WERI-Rb-1 (cell line): ENCODE results near the gene GIGYF2.

Source experiments
- DNase-seq: peaks from one replicate; pipeline ENCODE4 v3.0.0-alpha.2; 2020
- H3K27ac ChIP-seq: fragments of 250-450 bp; sonication (Bioruptor Pico); 2 replicates; pipeline ENCODE4 v1.5.1; 2020; ENCODE audit warnings: mild to moderate bottlenecking, moderate library complexity
- H3K27me3 ChIP-seq: fragments of 250-450 bp; sonication (Bioruptor Pico); 2 replicates; pipeline ENCODE4 v1.5.1; 2021; ENCODE audit warnings: mild to moderate bottlenecking, low read depth, moderate library complexity; ENCODE audit not compliant: insufficient read depth, severe bottlenecking
- H3K36me3 ChIP-seq: fragments of 250-450 bp; sonication (Bioruptor Pico); 2 replicates; pipeline ENCODE4 v1.5.1; 2020; ENCODE audit warnings: mild to moderate bottlenecking, moderate library complexity
- H3K4me3 ChIP-seq: 2 replicates; pipeline ENCODE4 v1.5.1; 2011; ENCODE audit warnings: low read depth, mild to moderate bottlenecking, control low read depth, low read length
- H3K9me3 ChIP-seq: fragments of 250-450 bp; sonication (Bioruptor Pico); 2 replicates; pipeline ENCODE4 v1.5.1; 2021; ENCODE audit warnings: mild to moderate bottlenecking, moderate library complexity; ENCODE audit not compliant: severe bottlenecking
- CTCF ChIP-seq: IDR thresholded peaks from 2 replicates; pipeline ENCODE4 v1.5.1; 2011; ENCODE audit warnings: low read depth, mild to moderate bottlenecking, control low read depth, inconsistent platforms, low read length

The GIGYF2 gene

DNA sequence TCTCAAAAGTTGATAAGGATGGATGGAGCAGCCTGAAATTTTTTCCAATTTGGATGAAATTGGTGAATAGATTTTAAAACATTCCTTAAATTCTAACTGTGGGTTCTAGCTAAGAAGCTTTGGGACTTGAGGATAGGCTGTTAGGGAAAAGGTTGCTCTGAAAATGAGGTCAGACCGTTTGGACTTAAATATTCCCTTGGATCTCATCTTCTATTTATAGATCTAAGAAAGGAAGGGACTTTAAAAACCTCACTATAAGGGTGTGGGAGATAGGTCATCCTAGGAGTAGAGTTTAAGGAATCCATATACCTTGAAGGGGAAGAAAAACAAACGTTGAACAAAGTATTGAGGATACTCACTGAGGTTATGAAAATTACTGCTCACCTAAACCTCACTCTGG, 155.5 kb downstream of the GIGYF2 start:
- no peaks in the 10 kb centered on the region for H3K9me3 ChIP-seq
- H3K36me3 ChIP-seq: peaks cover 70% of the 10 kb centered on the region
- H3K4me3 ChIP-seq: no peak overlapping the region
- no peaks in the 10 kb centered on the region for H3K27me3 ChIP-seq
- DNase-seq: no peak
- TF ChIP-seq CTCF: no peak
- H3K27ac ChIP-seq: no peak overlapping the region

- Histone ChIP-seq H3K27ac (no peak overlapping the region), H3K27me3 (no peaks in the 10 kb centered on the region), H3K36me3 (peaks cover 69% of the 10 kb centered on the region), H3K9me3 (no peaks in the 10 kb centered on the region), H3K4me3 (no peak overlapping the region)
- no peak for DNase-seq
- no peak for TF ChIP-seq CTCF
Measured at GRCh38 chr2:232854082-232854481, 157.0 kb downstream of the GIGYF2 start.

DNA sequence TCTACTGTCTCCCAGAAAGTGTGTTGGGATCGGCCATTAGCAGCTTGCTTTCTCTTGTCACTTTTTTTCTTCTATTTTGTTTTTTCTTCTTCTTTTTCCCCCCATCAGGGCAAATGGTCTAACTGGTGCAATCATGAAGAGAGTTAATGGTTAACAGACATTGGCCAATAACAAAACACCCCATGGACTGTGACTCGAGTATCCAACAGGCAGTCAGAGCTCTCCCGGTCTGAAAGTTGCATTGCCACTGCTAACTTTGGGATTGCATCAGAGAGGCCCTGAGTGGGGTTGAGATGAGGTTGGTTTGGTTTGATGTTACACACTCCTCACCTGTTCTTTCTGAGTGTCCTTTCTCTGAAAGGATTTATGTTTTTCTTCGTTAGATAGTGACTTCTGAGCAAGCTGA, 160.0 kb downstream of the GIGYF2 start:
- no peak for DNase-seq
- H3K27ac ChIP-seq: no peak overlapping the region
- H3K4me3 ChIP-seq: no peak overlapping the region
- peaks cover 45% of the 10 kb centered on the region for H3K36me3 ChIP-seq
- no peak for TF ChIP-seq CTCF
- no peaks in the 10 kb centered on the region for H3K27me3 ChIP-seq
- H3K9me3 ChIP-seq: no peaks in the 10 kb centered on the region

DNA sequence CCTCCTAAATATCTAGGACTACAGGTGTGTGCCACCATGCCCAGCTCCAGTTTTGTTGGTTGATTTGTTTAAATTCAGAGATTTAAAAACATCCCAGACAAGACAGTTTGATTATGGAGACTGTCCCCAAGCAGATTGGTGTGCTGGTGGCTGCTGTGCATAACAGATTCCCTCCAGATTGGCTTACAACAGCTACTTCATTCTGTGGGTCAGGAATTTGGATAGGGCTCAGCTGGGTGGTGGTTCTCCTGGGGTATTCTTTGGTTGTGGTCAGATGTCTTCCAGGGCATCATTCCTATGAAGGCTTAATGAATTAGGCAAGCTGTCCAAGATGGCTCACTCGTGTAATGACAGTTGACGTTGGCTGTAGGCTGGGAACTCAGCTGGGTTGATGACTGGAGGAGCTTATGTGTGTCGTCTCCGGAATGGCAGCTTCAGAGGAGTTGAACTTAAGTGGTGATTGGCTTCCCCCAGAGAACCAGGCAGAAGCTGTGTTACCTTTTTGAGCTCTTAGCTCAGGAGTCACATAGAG, 162.3 kb downstream of the GIGYF2 start:
- no peak for TF ChIP-seq CTCF
- no peak overlapping the region for H3K27ac ChIP-seq
- H3K36me3 ChIP-seq: peaks cover 32% of the 10 kb centered on the region
- no peaks in the 10 kb centered on the region for H3K27me3 ChIP-seq
- no peak for DNase-seq
- H3K4me3 ChIP-seq: no peak overlapping the region
- H3K9me3 ChIP-seq: no peaks in the 10 kb centered on the region

DNA sequence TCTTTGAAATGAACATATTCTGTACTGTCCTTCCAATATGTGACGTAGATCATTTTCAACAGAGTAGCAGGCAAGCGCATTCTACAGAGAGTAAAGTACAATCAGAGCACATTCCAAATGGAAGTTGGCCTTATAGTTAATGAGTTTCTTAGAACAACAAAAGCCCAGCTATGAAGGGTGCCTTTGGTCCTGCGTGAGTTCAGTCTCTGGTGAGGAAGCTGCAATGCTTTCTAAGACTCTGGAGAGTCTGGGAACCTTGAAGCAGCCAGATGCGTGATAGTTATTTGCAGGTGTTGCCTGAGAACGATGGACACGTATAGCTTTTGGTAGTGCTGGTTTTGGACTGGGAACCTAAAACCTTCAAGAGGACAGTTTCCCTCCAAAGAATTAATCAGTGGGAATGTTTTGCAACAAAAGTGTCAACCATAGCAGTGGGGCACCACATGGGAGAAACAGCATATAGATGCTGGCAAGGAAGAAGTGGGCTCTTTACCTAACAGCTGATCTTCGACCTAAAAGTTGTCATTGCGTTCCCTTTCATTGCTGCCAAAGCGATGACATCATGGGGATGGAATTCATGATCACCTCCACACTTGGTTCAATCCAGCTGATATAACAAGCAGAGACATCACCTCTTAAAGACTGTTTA, 163.6 kb downstream of the GIGYF2 start:
- no peak for DNase-seq
- Histone ChIP-seq H3K27ac (no peak overlapping the region), H3K36me3 (peaks cover 29% of the 10 kb centered on the region), H3K27me3 (no peaks in the 10 kb centered on the region), H3K4me3 (no peak overlapping the region), H3K9me3 (no peaks in the 10 kb centered on the region)
- no peak for TF ChIP-seq CTCF

DNA sequence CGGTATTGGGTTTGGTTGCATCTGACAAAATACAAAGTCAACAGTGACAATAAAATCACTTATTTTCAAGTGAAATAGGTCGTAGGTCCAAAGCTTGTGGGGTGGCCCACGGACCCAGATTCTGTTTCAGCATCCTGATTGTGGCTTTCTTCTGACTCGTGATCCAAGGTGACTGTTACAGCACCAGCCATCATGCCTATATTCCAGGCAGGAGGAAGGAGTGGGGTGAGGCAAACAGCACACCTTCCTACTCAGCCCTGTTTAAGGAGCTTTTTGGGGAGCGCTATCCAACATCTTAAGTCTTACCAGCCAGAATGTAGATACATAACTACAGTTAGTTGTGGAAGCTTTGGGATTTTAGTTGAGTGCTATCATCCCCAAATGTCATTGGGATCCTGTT, 164.2 kb downstream of the GIGYF2 start:
- no peak for TF ChIP-seq CTCF
- no peak for DNase-seq
- Histone ChIP-seq H3K27ac (no peak overlapping the region), H3K27me3 (no peaks in the 10 kb centered on the region), H3K4me3 (no peak overlapping the region), H3K36me3 (peaks cover 27% of the 10 kb centered on the region), H3K9me3 (no peaks in the 10 kb centered on the region)
